22Rv1 (cell line): ENCODE results near the gene OLIG2.
A peak's percentile ranks its signal among the peaks of the same experiment; 100 is the strongest.

ENCODE experiments used
- H3K27ac ChIP-seq: fragments of 450-650 bp; 2 replicates; pipeline ENCODE4 v1.5.1; 2017
- ZFX ChIP-seq: fragments of 450-650 bp; IDR thresholded peaks from 2 replicates; pipeline ENCODE4 v1.6.1; 2017; ENCODE audit warnings: antibody characterized with exemption, borderline replicate concordance
- TF ChIP-seq, protein P1 (sequence below): fragments of 450-650 bp; IDR thresholded peaks from 2 replicates; pipeline ENCODE4 v1.5.1; 2017; ENCODE audit warnings: mild to moderate bottlenecking

The OLIG2 gene

DNA sequence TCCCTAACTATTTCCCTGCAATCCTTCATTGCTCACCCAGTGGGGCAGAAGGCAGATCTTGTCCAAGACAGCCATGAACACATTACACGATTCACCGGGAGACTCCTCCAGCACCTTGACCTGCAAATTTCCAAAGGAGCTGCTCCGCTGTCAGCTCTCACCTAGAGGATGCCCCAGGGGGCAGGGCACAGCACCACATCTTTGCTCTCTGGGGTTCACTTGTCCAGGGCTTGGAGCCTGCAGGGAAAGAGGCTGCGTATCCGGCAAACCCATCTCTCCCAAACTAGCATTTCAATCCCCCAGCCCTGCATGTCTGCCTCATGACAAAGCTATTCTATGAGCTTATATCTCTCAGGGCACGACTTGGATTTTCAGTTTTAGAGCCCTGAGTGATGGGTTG lies 35.1 kb upstream of the OLIG2 start:
- H3K27ac ChIP-seq = no peak overlapping the region
- TF ChIP-seq ZFX = no peak
- TF ChIP-seq, protein P1, sequence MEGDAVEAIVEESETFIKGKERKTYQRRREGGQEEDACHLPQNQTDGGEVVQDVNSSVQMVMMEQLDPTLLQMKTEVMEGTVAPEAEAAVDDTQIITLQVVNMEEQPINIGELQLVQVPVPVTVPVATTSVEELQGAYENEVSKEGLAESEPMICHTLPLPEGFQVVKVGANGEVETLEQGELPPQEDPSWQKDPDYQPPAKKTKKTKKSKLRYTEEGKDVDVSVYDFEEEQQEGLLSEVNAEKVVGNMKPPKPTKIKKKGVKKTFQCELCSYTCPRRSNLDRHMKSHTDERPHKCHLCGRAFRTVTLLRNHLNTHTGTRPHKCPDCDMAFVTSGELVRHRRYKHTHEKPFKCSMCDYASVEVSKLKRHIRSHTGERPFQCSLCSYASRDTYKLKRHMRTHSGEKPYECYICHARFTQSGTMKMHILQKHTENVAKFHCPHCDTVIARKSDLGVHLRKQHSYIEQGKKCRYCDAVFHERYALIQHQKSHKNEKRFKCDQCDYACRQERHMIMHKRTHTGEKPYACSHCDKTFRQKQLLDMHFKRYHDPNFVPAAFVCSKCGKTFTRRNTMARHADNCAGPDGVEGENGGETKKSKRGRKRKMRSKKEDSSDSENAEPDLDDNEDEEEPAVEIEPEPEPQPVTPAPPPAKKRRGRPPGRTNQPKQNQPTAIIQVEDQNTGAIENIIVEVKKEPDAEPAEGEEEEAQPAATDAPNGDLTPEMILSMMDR = no peak

DNA sequence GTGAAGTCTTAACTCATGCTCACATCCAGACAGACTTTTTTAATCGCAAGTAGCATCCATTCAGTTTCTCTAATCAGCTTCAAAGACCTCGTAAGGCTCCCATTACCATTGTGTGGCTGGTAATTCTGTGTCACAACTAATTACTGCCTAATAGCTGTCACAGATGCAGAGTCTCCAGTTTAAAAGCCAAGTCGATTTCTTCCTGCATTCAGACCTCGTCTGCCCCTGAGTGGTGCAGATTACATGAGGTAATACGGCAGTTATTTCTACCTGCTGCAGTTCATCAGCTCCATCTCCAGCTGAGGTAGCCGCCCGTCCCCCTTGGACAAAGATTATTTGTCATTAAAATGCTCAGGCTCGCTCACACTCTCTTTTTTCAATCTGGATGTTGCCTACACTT lies 34.4 kb upstream of the OLIG2 start:
- no peak overlapping the region for H3K27ac ChIP-seq
- TF ChIP-seq, protein P1 = no peak
- TF ChIP-seq ZFX = no peak

DNA sequence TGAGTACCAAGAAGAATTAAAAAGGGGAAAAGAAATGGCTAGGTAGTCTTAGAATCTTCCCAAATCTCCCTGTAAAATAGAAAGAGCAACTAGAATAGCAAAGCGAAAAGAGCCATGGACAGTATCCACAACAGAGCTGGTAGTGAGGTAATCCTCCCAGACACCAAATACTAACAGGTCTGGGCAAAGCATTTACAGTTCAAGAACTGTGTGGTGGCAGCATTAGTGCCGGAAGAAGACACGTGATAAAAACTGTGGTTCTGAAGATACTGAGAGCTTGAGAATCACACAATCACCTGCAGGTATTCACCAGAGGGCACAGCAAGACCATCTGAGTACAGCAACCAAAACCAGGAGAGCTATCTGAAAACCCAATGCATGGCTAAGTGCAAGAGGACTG lies 31.8 kb upstream of the OLIG2 start:
- no peak for TF ChIP-seq ZFX
- TF ChIP-seq, protein P1 = no peak
- no peak overlapping the region for H3K27ac ChIP-seq

DNA sequence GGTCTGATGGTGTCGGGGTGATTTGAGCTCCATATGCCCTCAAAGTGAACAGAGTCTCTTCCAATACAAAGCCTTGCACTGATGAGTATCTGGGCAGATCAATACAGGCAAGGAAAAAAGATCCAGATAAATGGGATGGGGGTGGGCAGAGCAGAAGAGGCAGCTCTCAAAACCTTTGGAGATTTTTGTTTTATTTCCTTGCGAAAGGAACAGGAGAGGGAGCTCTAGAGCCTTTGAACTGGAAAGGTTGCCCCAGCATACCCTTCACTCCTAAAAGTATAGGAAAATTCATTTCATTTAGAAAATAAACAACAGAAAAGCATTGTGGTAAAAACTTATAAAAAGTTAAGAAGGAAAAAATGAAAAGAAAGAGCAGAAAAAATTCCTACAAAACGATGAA lies 31.4 kb upstream of the OLIG2 start:
- H3K27ac ChIP-seq = no peak overlapping the region
- TF ChIP-seq, protein P1 = peak; percentile 52
- TF ChIP-seq ZFX = no peak

DNA sequence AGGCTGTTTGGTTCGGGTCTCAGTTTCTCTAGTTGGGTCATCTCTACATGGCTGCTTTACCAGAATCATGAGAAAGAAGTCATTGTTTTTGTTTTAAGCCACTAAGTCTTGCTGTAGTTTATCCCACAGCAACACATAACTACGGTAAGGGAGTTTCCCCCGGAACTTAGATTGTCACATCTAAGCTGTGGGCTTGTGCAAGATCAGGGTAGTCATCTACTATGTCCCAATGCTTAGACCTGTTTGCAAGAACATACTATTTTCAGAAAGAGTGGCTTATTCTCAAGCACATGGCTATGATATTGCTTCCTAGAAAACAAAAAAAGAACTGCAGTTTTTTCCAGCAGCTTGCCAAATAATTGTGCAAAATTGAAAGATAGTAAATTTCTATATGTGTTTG lies 18.0 kb upstream of the OLIG2 start:
- no peak for TF ChIP-seq ZFX
- TF ChIP-seq, protein P1 = no peak
- no peak overlapping the region for H3K27ac ChIP-seq

DNA sequence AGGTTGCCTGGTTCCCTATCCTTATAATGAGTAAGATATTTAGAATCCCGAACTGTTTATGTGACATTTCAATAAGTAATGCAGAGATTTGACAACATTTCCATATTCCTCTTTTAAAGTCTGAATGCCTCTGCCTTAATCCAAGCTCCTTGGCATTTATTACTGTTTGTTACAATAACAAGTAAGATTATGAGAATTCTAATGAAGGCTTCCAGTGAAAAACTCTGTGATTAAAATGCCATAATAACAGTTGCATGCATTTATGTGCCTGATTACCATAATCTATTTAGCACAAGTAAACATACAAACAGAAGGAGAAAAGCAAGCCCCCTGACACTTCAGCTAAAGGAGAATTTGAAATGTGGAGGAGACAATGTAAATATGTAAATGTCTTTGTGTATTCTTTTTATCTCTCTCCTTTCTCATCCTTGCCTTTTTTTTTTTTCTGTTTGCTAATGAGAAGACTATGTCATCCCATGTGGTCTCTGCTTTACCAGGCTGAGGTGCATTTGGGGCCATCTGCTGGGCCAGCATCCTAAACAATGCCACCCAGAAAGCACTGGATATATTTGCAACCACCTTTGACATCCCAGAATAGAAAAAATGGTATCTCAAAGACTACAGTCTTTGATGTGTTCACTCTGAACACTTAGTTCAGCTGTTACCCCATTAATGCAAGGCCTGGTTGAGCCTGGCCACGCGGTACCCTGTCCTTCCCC lies 17.2 kb upstream of the OLIG2 start:
- TF ChIP-seq ZFX = no peak
- TF ChIP-seq, protein P1 = no peak
- no peak overlapping the region for H3K27ac ChIP-seq

DNA sequence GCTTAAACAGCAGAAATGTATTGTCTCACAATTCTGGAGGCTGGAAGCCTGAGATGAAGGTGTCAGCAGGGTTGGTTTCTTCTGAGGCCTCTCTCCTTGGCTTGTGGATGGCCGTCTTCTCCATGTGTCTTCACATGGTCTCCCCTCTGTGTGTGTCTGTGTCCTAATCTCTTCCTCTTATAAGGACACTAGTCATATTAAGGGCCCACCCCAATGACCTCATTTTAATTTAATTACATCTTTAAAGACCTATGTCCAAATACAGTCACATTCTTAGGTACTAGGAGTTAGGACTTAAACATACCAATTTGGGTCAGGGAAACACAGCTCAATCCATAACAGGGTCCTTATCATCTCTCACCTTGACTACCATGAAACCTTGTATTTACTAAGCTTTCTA lies 14.8 kb upstream of the OLIG2 start:
- no peak overlapping the region for H3K27ac ChIP-seq
- no peak for TF ChIP-seq ZFX
- TF ChIP-seq, protein P1 = no peak
